Suprapubic skin (tissue), 4 donors: ENCODE results near the gene FRMD4A.

ENCODE experiments used
- POLR2A ChIP-seq, 2 donors: fragments of 450-650 bp; IDR thresholded peaks; one replicate each; pipeline ENCODE4 v1.6.1; 2017; ENCODE audit warnings: antibody characterized with exemption in 2 of 2, mild to moderate bottlenecking in 2 of 2, moderate library complexity in 2 of 2
- POLR2AphosphoS5 ChIP-seq, 3 donors: sonication (generic); formaldehyde crosslinking; IDR thresholded peaks; one replicate each; pipeline ENCODE4 v1.6.1; 2017; ENCODE audit warnings: antibody characterized with exemption in 3 of 3
- TF ChIP-seq, protein P1 (sequence below), 2 donors: fragments of 200-600 bp in 1 of 2; fragments of 450-650 bp in 1 of 2; sonication (generic) in 1 of 2; IDR thresholded peaks; one replicate each; pipeline ENCODE4 v1.5.1; 2016 to 2019; ENCODE audit warnings: antibody characterized with exemption in 2 of 2, mild to moderate bottlenecking in 1 of 2, moderate library complexity in 1 of 2

DNA sequence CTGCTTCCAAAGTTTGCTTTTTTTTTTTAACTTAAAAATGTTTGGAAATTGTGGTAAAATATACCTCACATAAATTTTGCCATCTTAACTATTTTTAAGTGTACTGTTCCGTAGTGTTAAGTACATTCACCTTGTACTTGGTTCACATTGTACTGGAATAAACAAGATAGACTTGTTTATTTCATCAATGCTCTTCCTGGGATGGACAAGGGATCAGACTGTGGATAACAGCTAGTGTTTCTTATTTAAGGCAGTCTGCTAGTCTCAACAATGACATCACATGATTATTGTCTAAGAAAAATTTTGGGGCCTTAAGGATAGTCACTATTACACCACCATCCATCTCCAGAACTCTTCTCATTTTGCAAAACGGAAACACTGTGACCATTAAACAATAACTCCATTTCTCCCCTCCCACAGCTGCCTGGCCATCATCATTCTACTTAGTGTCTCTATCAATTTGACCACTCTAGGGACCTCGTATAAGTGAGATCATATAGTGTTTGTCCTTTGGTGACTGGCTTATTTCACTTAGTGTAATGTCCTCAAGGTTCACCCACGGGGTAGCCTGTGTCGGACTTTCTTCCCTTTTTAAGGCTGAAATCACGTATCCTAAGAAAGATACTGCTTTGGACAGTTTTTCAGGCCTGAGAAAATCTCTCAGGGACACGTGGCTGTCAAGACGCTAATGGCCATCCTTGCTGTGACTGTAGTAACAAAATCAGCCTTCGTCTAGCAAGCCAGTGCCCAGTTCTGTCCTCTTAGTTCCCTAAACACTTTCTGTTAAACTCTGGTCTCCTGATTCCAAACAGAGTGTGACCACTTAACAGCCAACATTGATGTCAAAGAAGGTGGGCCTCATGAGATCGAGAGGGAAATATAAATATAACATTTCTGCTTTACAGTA lies 305.2 kb downstream of the FRMD4A start:
- TF ChIP-seq POLR2AphosphoS5 (IDR thresholded peaks at IDR 0.05): no peak
- TF ChIP-seq, protein P1, sequence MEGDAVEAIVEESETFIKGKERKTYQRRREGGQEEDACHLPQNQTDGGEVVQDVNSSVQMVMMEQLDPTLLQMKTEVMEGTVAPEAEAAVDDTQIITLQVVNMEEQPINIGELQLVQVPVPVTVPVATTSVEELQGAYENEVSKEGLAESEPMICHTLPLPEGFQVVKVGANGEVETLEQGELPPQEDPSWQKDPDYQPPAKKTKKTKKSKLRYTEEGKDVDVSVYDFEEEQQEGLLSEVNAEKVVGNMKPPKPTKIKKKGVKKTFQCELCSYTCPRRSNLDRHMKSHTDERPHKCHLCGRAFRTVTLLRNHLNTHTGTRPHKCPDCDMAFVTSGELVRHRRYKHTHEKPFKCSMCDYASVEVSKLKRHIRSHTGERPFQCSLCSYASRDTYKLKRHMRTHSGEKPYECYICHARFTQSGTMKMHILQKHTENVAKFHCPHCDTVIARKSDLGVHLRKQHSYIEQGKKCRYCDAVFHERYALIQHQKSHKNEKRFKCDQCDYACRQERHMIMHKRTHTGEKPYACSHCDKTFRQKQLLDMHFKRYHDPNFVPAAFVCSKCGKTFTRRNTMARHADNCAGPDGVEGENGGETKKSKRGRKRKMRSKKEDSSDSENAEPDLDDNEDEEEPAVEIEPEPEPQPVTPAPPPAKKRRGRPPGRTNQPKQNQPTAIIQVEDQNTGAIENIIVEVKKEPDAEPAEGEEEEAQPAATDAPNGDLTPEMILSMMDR (IDR thresholded peaks at IDR 0.05): no peak
- TF ChIP-seq POLR2A (IDR thresholded peaks at IDR 0.05): no peak
